Measurements from ENCODE around the gene STK32C.

The STK32C gene

GRCh38 chr10:132192991-132193665 is 114.6 kb downstream of the STK32C start:
- no peak for FAIRE-seq
- DNase-seq (ENCODE audit: insufficient read length, low spot score) = no peak
- TF ChIP-seq POLR2A (IDR thresholded peaks at IDR 0.05; ENCODE audit: low read depth, low read length) (no peak), TAF1 (IDR thresholded peaks at IDR 0.05; ENCODE audit: low read depth, low read length) (no peak), PAX5 (IDR thresholded peaks at IDR 0.05; ENCODE audit: insufficient read depth, low read length, severe bottlenecking) (no peak), POU2F2 (IDR thresholded peaks at IDR 0.05; ENCODE audit: low read depth, low read length) (no peak), SPI1 (IDR thresholded peaks at IDR 0.05; ENCODE audit: low read depth, low read length) (no peak), POLR2AphosphoS5 (IDR thresholded peaks at IDR 0.05; ENCODE audit: low read depth, low read length) (no peak)

- DNase-seq (ENCODE audit: insufficient read length, low spot score) (no peak), FAIRE-seq (no peak)
These were observed 115.4 kb downstream of the STK32C start for GRCh38 chr10:132192076-132192975.

GRCh38 chr10:132189810-132190422 is 117.8 kb downstream of the STK32C start:
- DNase-seq (ENCODE audit: insufficient read length, low spot score) (no peak), FAIRE-seq (no peak)
- TF ChIP-seq PAX5 (IDR thresholded peaks at IDR 0.05; ENCODE audit: insufficient read depth, low read length, severe bottlenecking) (no peak), POLR2A (IDR thresholded peaks at IDR 0.05; ENCODE audit: low read depth, low read length) (no peak), TAF1 (IDR thresholded peaks at IDR 0.05; ENCODE audit: low read depth, low read length) (no peak), SPI1 (IDR thresholded peaks at IDR 0.05; ENCODE audit: low read depth, low read length) (no peak), POU2F2 (IDR thresholded peaks at IDR 0.05; ENCODE audit: low read depth, low read length) (no peak), POLR2AphosphoS5 (IDR thresholded peaks at IDR 0.05; ENCODE audit: low read depth, low read length) (no peak)

More at GRCh38 chr10:132192076-132192975, 115.4 kb downstream of the STK32C start:
- TF ChIP-seq POLR2A (IDR thresholded peaks at IDR 0.05; ENCODE audit: low read depth, low read length) = no peak
- TF ChIP-seq TAF1 (IDR thresholded peaks at IDR 0.05; ENCODE audit: low read depth, low read length) = no peak
- no peak for TF ChIP-seq SPI1 (IDR thresholded peaks at IDR 0.05; ENCODE audit: low read depth, low read length)
- no peak for TF ChIP-seq POLR2AphosphoS5 (IDR thresholded peaks at IDR 0.05; ENCODE audit: low read depth, low read length)
- no peak for TF ChIP-seq PAX5 (IDR thresholded peaks at IDR 0.05; ENCODE audit: insufficient read depth, low read length, severe bottlenecking)

GRCh38 chr10:132189016-132189415 is 118.7 kb downstream of the STK32C start:
- no peak for FAIRE-seq
- TF ChIP-seq TAF1 (IDR thresholded peaks at IDR 0.05; ENCODE audit: low read depth, low read length) (no peak), POLR2AphosphoS5 (IDR thresholded peaks at IDR 0.05; ENCODE audit: low read depth, low read length) (no peak), SPI1 (IDR thresholded peaks at IDR 0.05; ENCODE audit: low read depth, low read length) (no peak), PAX5 (IDR thresholded peaks at IDR 0.05; ENCODE audit: insufficient read depth, low read length, severe bottlenecking) (no peak), POLR2A (IDR thresholded peaks at IDR 0.05; ENCODE audit: low read depth, low read length) (no peak), POU2F2 (IDR thresholded peaks at IDR 0.05; ENCODE audit: low read depth, low read length) (no peak)

GRCh38 chr10:132188331-132188730 is 119.4 kb downstream of the STK32C start:
- DNase-seq (ENCODE audit: insufficient read length, low spot score) = no peak
- FAIRE-seq = no peak
- TF ChIP-seq POLR2AphosphoS5 (IDR thresholded peaks at IDR 0.05; ENCODE audit: low read depth, low read length) (no peak), POLR2A (IDR thresholded peaks at IDR 0.05; ENCODE audit: low read depth, low read length) (no peak), PAX5 (IDR thresholded peaks at IDR 0.05; ENCODE audit: insufficient read depth, low read length, severe bottlenecking) (no peak), TAF1 (IDR thresholded peaks at IDR 0.05; ENCODE audit: low read depth, low read length) (no peak), SPI1 (IDR thresholded peaks at IDR 0.05; ENCODE audit: low read depth, low read length) (no peak), POU2F2 (IDR thresholded peaks at IDR 0.05; ENCODE audit: low read depth, low read length) (no peak)

More at GRCh38 chr10:132189016-132189415, 118.7 kb downstream of the STK32C start:
- DNase-seq (ENCODE audit: insufficient read length, low spot score) = no peak

GRCh38 chr10:132187430-132188138 is 120.2 kb downstream of the STK32C start:
- no peak for DNase-seq (ENCODE audit: insufficient read length, low spot score)
- FAIRE-seq = no peak
- TF ChIP-seq TAF1 (IDR thresholded peaks at IDR 0.05; ENCODE audit: low read depth, low read length) = no peak
- no peak for TF ChIP-seq POLR2A (IDR thresholded peaks at IDR 0.05; ENCODE audit: low read depth, low read length)

GRCh38 chr10:132186488-132187429 is 121.0 kb downstream of the STK32C start, which contains the start of gene DPYSL4:
Gene DPYSL4 (plus strand): TSS chr10:132186948. CDS start chr10:132187064, 116 bp downstream.
- FAIRE-seq (no peak), DNase-seq (ENCODE audit: insufficient read length, low spot score) (no peak)
- no peak for TF ChIP-seq PAX5 (IDR thresholded peaks at IDR 0.05; ENCODE audit: insufficient read depth, low read length, severe bottlenecking)
- no peak for TF ChIP-seq POLR2A (IDR thresholded peaks at IDR 0.05; ENCODE audit: low read depth, low read length)
- no peak for TF ChIP-seq SPI1 (IDR thresholded peaks at IDR 0.05; ENCODE audit: low read depth, low read length)
- no peak for TF ChIP-seq POU2F2 (IDR thresholded peaks at IDR 0.05; ENCODE audit: low read depth, low read length)
- TF ChIP-seq POLR2AphosphoS5 (IDR thresholded peaks at IDR 0.05; ENCODE audit: low read depth, low read length) = no peak
- no peak for TF ChIP-seq TAF1 (IDR thresholded peaks at IDR 0.05; ENCODE audit: low read depth, low read length)
